ENCODE results near the gene HAPSTR1. TPM values are rescaled to one million over a fixed set of nuclear protein-coding genes. Genes with fewer than 3 reads are reported as not detected.

The HAPSTR1 gene
- total RNA-seq, 1 experiment from 2014 or later: 48.2 TPM

- in situ Hi-C loops (cut with HindIII; ENCODE audit: low pct_unique_long_range_greater_than_20kb, low sequenced_read_pairs): no loop called here
- peak; percentile 56 for DNase-seq (ENCODE audit: low read depth)
Observed at GRCh38 chr16:9112166-9112843, 20.9 kb downstream of the HAPSTR1 start.

- in situ Hi-C loops (cut with HindIII; ENCODE audit: low pct_unique_long_range_greater_than_20kb, low sequenced_read_pairs): no loop called here
- no peak for DNase-seq (ENCODE audit: low read depth)
Observed at GRCh38 chr16:9112844-9113186, 21.4 kb downstream of the HAPSTR1 start.

- in situ Hi-C loops (cut with HindIII; ENCODE audit: low pct_unique_long_range_greater_than_20kb, low sequenced_read_pairs): no loop called here
- no peak for DNase-seq (ENCODE audit: low read depth)
Observed at GRCh38 chr16:9113707-9114106, 22.3 kb downstream of the HAPSTR1 start.

- in situ Hi-C loops (cut with HindIII; ENCODE audit: low pct_unique_long_range_greater_than_20kb, low sequenced_read_pairs): no loop called here
- DNase-seq (ENCODE audit: low read depth): no peak
Observed at GRCh38 chr16:9114112-9114511, 22.7 kb downstream of the HAPSTR1 start.

GRCh38 chr16:9114842-9115241 is 23.4 kb downstream of the HAPSTR1 start:
- DNase-seq (ENCODE audit: low read depth): no peak

GRCh38 chr16:9115277-9115676 is 23.8 kb downstream of the HAPSTR1 start:
- peak; percentile 39 for DNase-seq (ENCODE audit: low read depth)
- in situ Hi-C loops (cut with HindIII; ENCODE audit: low pct_unique_long_range_greater_than_20kb, low sequenced_read_pairs): no loop called here

More at GRCh38 chr16:9114842-9115241, 23.4 kb downstream of the HAPSTR1 start:
- in situ Hi-C loops (cut with HindIII; ENCODE audit: low pct_unique_long_range_greater_than_20kb, low sequenced_read_pairs): no loop called here

- no peak for DNase-seq (ENCODE audit: low read depth)
- in situ Hi-C loops (cut with HindIII; ENCODE audit: low pct_unique_long_range_greater_than_20kb, low sequenced_read_pairs): no loop called here
Observed at GRCh38 chr16:9116141-9116540, 24.7 kb downstream of the HAPSTR1 start.

GRCh38 chr16:9118170-9118569 is 26.7 kb downstream of the HAPSTR1 start:
- DNase-seq (ENCODE audit: low read depth): no peak
- in situ Hi-C loops (cut with HindIII; ENCODE audit: low pct_unique_long_range_greater_than_20kb, low sequenced_read_pairs): no loop called here

- no peak for DNase-seq (ENCODE audit: low read depth)
- in situ Hi-C loops (cut with HindIII; ENCODE audit: low pct_unique_long_range_greater_than_20kb, low sequenced_read_pairs): no loop called here
Observed at GRCh38 chr16:9119795-9120194, 28.4 kb downstream of the HAPSTR1 start.

GRCh38 chr16:9122342-9122741 is 30.9 kb downstream of the HAPSTR1 start:
- in situ Hi-C loops (cut with HindIII; ENCODE audit: low pct_unique_long_range_greater_than_20kb, low sequenced_read_pairs): no loop called here
- DNase-seq (ENCODE audit: low read depth): no peak

GRCh38 chr16:9122969-9123368 is 31.5 kb downstream of the HAPSTR1 start:
- in situ Hi-C loops (cut with HindIII; ENCODE audit: low pct_unique_long_range_greater_than_20kb, low sequenced_read_pairs): no loop called here
- no peak for DNase-seq (ENCODE audit: low read depth)

GRCh38 chr16:9123401-9123800 is 32.0 kb downstream of the HAPSTR1 start:
- no peak for DNase-seq (ENCODE audit: low read depth)
- in situ Hi-C loops (cut with HindIII; ENCODE audit: low pct_unique_long_range_greater_than_20kb, low sequenced_read_pairs): no loop called here

GRCh38 chr16:9123871-9124270 is 32.4 kb downstream of the HAPSTR1 start:
- DNase-seq (ENCODE audit: low read depth): peak; percentile 71
- in situ Hi-C loops (cut with HindIII; ENCODE audit: low pct_unique_long_range_greater_than_20kb, low sequenced_read_pairs): no loop called here

- DNase-seq (ENCODE audit: low read depth): no peak
- in situ Hi-C loops (cut with HindIII; ENCODE audit: low pct_unique_long_range_greater_than_20kb, low sequenced_read_pairs): no loop called here
Observed at GRCh38 chr16:9124444-9124843, 33.0 kb downstream of the HAPSTR1 start.

GRCh38 chr16:9124908-9125584 is 33.6 kb downstream of the HAPSTR1 start:
- DNase-seq (ENCODE audit: low read depth): no peak
- in situ Hi-C loops (cut with HindIII; ENCODE audit: low pct_unique_long_range_greater_than_20kb, low sequenced_read_pairs): no loop called here

GRCh38 chr16:9125658-9126505 is 34.4 kb downstream of the HAPSTR1 start:
- DNase-seq (ENCODE audit: low read depth): no peak
- in situ Hi-C loops (cut with HindIII; ENCODE audit: low pct_unique_long_range_greater_than_20kb, low sequenced_read_pairs): no loop called here

GRCh38 chr16:9126609-9127008 is 35.2 kb downstream of the HAPSTR1 start:
- DNase-seq (ENCODE audit: low read depth): no peak
- in situ Hi-C loops (cut with HindIII; ENCODE audit: low pct_unique_long_range_greater_than_20kb, low sequenced_read_pairs): no loop called here

GRCh38 chr16:9128346-9129342 is 37.2 kb downstream of the HAPSTR1 start:
- in situ Hi-C loops (cut with HindIII; ENCODE audit: low pct_unique_long_range_greater_than_20kb, low sequenced_read_pairs): no loop called here
- DNase-seq (ENCODE audit: low read depth): no peak
